HG03378 (cell line): ENCODE results near the gene AUP1.
A peak's percentile ranks its signal among the peaks of the same experiment; 100 is the strongest.
"Not testable (repeated sequence)": the region's sequence is repeated elsewhere in the genome, so short reads cannot be mapped to it uniquely, and the experiment has no call there.

Experiments used
- ATAC-seq: cut with Tn5 transposase; IDR thresholded peaks from one replicate; pipeline ENCODE4 v1.9.1; 2021; ENCODE audit warnings: mild to moderate bottlenecking, moderate library complexity; ENCODE audit not compliant: unreplicated experiment

Gene AUP1

DNA sequence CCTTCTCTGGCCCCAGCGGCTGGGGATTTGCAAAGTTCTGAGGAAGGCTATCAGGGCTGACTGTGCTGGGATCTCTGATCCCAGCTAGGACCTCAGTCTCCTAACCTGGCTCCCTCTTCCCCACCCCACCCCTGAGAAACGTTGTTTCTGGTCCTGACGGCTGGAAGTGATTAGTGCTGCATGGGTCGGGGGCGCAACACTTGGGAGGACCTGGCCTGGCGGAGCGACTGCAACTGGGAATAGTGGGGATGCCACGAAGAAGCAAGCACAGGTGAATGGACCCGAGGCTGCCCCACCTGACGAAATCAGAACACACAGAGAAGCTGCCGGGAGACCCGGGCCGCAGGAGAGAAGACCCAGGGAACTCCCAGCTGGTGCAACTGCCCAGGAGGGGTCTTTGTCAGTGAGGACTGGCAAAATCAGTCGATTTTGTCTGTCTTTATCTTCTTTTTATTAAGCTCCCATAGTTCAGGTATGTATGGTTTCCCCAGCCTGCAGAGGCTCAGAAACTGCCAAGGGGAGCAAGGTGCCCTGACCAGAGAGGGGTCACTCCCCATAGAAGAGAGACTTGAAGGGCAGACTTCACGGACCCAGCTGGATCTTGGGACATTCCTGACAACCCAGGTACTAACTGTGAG is 29.4 kb downstream of the AUP1 start:
- ATAC-seq, result no peak

DNA sequence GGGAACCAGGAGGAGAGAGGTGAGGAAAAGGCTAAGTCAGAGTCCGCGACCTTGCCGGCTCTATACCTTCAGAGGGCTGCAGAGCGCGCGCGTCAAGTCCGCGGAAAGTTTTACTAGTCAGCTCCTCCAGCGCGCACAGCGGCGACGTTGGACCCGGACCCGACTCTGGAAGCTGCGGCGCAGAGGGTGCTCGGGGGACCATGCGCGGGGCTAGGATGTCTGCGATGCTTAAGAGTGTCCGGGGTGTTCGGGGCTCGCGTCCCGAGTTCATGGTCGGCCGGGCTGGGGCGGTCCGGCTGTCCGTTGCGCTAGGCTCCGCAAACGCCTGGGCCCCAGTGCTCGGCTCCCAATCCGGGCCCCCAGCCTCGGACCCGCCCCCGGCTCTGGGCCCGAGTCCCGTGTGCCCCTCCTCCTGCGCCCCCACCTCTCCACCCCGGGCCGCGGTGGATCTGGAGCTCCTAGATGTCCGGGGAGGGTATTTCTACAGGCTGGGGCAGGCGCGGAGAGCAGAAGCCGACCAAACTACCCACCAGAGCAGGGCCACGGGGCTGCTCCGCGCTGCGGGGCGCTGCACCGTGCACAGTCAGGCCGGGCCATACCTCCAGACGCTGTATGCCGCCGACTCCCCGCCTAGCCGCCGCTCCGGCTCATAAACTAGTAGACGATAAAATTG is 30.1 kb downstream of the AUP1 start, which contains the start of gene LBX2:
Gene LBX2 (minus strand): TSS at position 337 of the 673 bp plus-strand sequence. CDS start 66 bp downstream, at position 271.
- ATAC-seq, result no peak

DNA sequence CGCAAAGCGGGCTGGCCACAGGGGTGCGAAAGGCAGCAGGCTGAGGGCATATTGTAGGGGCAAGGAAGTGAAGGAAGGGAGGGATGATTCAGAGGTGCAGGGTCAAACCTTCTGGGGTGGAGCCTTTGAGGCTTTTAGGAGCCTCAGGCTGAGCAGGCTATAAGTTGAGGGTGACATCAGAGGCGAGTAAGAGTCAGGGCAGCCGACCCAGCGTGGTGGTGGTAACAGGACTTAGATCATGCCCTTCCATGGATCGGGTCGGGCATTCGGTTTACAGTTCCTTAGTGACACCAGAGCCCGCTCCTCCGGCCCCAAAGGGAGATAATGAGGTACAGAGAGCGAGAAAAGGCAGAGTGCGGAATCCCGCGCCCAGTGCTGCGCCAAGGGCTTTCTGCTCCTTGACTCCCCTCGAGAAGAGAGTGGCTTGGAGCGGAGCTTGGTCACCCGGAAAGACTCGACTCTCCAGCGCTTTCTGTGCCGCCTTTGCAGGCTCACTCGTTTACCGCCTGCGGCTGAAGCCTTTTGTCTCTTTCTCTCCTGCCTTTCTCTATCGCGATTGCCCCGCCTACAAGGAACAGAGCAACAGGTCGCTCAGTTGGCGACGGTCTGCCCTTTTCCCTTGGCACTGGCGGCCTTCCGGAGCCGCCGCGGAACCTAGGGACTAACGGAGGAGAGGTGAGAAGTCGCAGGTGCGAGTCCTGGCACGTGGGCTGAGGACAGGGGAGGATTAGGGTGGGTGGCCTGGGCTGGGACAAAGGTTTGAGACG is 30.8 kb downstream of the AUP1 start:
- ATAC-seq, result no peak

DNA sequence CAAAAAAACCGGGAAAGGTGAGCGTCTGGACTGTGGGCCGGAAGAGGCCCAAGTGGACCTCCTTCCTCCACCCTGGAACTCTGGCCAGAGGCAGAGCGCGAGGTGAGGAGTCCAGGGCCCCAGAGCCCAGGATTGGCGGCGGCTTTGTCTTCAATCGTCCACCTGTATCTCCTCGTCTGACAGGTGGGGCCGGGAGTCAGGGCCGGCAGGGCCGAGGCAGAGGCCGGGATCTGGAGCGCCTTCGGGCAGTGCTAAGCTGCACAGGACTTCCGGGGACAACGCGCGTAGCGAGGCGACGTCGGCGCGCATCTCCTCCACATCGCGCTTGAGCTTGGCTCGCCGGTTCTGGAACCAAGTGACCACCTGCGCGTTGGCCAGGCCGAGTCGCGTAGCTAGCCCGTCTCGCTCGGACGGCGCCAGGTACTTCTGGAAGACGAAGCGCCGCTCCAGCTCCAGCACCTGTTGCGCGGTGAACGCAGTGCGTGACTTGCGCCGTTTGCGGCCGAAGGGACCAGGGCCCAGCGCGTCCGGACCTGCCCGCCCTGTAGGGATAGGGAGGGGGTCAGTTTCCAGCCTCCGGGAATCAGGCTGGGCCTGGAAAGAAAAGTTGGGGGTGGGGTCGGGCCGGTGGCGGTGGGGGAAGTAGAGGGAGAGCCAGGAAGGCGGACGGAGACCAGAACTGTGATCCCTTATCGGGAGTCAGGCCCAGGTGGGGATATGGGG is 31.6 kb downstream of the AUP1 start:
- ATAC-seq, result no peak

DNA sequence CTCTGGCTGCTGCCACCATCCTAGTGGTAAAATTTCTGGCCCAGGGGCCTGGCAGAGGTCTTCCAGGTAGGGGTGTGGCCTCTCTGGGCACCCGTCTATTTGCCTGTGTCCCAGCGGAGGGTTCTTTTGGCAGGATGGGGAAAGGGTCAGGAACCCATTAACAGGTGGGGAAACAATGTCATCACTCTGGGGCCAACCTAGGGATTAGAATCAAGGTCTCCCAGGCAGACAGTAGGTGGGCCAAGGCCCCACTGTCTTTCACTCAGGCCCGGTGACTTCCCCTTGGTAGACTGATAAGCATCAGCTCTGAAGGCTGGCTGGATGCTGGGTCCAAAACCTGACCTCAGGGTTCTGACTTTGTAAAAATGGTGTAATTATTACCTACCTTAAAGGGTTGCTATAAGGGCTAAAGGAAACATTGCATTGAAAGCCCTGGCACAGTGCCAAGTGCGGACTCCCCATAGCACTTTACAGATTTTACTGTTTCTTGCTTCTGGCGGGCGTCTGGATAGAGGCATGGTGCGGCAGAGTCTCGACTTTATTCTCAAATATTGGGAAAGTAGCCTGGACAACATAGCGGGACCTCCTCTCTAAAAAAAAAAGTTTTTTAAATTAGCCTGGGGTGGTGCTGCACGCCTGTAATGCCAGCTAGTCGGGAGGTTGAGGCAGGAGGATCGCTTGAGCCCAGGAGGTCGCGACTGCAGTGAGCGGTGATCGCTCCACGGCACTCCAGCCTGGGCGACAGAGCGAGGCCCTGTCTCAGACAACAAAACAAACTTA is 32.3 kb downstream of the AUP1 start:
- ATAC-seq, result no peak

DNA sequence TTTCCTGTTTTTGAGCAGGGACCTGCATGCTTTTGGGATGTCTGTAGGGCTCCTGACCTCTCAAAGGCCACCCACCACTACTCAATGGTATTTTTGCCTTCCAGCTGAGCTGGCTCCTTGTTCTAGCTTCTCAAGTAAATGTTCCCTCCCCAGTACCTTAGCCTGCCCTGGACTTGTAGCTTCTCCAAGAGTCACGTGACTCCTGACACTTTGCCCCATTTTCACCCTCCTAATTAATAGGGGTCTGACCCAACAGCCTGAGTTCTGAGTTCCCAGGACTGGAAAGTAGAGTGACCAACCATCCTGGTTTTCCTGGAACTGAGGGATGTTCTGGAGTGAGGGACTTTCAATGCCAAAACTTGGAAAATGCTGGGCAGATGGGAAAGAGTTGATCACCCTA is 34.1 kb downstream of the AUP1 start:
- no peak for ATAC-seq

DNA sequence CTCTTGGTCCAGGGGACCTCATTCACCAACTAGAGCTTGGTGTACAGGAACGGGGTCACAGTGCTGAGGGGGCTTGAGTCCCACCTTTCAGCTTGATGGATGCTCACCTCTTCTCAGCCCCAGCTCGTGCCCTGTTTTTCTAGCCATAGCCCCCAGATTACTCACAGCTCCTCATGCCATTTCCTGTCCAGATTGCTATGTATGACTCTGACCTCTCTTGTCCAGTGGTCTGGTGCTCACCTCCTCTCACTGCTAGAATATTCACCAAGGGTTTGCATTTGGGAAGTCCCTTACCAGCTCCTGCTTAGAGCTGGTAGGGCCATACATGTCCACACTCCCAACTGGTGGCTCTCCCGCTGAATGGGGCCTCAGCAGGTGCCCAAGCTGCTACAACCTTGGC is 36.0 kb downstream of the AUP1 start:
- ATAC-seq, result no peak

DNA sequence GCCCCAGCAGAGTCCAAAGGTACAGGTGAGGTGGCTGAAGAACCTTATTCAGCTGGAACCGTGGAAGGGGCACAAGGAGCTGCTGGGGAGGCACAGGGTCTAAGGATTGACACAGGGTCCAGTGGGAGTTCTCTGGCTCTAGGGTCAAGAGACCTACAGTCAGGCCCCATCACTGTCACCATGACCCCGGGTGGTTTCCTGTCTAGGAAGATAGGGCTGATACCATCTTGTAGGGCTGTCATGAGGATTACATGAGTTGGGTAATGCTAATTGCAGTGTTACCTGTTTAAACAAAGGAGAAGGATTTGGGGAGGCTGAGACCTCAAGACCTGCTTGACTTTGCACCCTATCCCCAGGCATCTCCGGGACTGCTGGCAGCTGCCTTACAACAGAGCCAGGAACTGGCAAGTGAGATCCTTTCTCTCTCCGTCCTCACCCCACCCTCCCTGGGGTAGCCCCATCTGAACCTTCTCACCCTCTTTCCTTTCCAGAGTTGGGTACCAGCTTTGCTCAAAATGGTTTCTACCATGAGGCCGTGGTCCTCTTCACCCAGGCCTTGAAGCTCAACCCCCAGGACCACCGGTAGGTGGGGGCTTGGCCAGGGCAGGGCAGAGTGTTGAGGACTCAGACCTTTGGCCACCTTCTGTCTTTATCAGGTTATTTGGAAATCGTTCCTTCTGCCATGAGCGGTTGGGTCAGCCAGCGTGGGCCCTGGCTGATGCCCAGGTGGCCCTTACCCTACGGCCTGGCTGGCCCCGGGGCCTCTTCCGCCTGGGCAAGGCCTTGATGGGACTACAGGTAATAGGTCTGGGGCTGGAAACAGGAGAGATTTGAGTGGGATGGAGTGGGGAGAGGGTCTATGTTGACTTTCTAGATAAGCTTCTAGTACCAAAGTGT is 37.6 kb downstream of the AUP1 start:
- ATAC-seq, result no peak

DNA sequence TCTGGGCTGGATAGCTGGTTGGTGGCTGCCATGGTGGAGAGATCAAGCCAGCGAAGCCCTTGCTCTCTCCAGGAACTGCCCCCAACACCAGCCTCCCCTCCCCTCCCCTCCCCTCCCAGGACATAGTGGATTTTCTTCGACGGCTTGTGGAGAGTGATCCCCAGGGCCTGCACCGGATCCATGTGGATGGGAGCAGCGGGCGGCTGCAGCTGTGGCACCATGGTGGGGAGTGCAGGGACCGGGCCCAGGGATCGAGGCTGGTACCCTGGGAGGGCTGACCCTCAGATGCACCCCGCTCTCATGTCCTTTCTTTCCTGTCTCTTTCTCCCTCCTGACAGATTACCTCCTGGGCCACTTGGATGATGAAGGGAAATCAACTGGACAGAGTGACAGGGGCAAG is 39.6 kb downstream of the AUP1 start:
- ATAC-seq, result no peak

DNA sequence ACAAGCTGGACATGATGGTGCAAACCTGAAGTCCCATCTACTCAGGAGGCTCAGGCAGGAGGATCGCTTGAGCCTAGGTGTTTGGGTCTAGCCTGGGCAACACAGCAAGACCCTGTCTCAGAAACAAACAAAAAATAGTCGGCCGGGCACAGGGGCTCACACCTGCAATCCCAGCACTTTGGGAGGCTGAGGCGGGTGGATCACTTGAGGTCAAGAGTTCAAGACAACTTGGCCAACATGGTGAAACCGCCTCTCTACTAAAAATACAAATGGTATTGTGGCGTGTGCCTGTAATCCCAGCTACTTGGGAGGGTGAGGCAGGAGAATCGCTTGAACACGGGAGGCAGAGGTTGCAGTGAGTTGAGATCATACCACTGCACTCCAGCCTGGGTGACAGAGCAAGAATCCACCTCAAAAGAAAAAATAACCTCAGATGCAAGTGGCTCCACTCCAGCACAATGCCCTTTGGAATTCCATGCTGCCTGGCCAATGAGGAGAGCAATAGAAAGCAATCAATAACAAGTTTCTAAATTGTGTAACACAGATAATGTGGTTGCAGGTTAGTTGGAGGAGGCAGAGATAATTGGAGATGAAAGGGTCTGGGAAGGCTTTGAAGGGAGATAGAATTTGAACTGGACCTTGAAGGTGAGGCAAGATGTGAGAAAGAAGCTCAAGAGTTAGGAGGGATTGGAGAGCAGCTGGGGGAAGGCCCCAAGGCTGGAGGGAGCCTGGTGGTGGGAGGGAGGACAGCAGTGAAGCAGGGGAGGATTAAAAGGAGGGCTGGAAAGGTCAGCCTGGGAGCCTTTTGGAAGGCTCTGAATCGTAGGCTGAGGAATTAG is 40.6 kb downstream of the AUP1 start:
- ATAC-seq, result no peak

DNA sequence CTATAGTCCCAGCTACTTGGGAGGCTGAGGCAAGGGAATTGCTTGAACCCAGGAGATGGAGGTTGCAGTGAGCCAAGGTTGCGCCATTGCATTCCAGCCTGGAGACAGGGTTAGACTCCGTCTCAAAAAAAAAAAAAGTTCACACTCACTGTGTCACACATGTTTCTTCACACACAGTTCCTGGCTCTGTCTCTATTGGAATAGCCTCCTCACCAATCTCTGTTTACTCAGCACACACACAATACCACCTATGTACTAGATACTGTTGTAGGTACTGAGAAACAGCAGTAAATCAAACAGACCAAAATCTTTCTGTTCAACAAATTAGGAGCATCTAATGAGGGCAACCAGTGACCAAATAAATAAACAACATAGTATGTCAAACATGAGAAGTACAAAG is 43.4 kb downstream of the AUP1 start:
- ATAC-seq, result no peak

DNA sequence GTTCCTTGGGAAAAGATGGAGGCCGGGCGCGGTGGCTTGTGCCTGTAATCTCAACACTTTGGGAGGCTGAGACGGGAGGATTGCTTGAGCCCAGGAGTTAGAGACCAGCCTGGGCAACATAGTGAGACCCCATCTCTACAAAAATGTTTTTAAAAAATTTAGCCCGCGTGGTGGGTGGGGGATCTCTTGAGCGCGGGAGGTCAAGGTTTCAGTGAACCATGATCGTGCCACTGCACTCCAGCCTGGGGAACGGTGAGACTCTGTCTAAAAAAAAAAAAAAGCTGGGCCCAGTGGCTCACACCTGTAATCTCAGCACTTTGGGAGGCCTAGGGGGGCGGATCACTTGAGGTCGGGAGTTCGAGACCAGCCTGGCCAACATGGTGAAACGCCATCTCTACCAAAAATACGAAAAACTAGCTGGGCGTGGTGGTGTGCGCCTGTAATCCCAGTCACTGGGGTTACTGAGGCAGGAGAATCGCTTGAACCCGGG is 45.8 kb downstream of the AUP1 start:
- ATAC-seq, result not testable (repeated sequence)

DNA sequence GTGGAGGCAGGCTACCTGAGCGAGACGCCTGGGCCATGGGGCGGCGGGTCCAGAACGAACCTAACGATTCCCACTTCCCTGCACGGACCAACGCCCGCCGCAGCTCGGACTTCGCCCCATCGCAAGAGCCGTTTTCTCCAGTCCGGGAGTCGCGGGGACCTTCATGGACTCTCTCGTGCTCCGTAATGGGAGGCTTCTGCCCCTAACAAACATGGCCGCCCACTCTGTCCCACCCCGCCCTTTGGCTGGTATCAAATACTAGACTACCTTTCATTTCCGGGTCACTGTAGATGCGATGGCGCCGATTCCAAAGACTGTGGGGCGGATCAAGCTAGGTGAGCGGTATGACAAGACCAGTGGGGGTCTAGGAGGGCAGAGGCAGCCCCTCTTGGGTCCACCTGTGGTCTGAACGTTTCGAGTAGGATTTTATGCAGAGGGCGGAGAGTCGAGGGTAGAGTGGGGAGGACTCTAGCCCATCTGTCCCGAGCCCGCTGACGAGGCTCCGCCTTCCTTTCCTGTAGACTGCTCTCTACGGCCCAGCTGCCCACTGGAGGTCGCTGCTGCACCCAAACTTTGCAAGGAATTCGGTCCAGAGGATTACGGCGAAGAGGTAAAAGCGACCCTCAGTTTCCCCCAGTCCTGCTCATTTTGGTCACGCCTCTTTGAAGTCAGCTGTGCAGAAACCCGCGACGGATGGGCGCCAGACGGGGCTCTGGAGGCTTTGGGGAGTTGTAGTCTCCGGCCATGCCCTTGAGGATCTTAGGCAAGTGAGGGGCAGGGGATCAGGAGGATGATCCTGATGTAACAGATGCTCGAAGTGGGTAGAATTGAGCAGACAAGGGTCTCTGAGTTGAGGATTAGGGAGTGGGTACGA is 46.5 kb downstream of the AUP1 start, which contains the start of the genes CCDC142 and TTC31:
Gene CCDC142 (minus strand): TSS at position 198 of the 874 bp plus-strand sequence. CDS start 161 bp downstream, at position 37.
Gene TTC31 (plus strand): TSS at position 281 of the 874 bp plus-strand sequence. CDS start 15 bp downstream, at position 296.
- peak; percentile 88 for ATAC-seq

DNA sequence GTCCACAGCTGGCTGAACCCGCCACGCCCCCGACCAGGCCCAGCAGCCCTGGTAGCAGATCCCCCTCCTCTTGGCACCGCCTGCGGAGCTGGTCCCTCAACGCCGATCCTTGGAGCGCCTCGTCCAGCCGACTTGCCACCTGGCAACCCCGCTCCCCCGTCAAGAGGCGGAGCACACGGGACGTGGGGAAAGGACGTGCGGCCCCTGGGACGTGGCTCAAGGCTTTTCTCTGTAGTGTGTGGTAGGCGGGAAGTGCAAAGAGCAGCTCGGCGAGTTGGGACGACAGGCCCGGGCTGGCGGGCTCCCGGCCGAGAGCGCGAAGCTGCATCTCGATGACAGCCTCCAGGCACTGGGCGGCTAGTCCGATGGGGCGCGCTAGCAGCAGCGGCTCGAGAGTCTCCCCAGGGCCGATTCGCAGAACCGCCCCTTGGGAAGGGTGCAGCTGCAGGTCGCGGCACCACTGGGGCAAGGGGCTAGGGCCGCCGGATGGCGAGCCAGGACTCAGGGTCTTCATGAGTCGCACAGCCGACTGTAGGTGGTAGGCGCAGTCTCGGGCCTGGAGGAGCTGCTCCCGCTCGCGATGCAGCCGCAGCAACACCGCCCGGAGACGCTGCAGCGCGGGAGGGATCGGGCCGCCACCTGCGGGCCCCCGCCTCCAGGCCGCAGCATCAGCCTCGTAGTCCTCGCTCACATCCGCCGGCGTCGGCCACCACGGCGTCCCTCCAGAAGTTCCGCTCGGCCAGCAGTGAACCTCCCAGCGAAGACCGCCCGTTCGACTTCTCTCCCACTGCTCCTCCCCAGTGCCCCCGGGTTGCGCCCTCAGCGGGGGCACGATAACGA is 47.3 kb downstream of the AUP1 start:
- peak; percentile 30 for ATAC-seq

DNA sequence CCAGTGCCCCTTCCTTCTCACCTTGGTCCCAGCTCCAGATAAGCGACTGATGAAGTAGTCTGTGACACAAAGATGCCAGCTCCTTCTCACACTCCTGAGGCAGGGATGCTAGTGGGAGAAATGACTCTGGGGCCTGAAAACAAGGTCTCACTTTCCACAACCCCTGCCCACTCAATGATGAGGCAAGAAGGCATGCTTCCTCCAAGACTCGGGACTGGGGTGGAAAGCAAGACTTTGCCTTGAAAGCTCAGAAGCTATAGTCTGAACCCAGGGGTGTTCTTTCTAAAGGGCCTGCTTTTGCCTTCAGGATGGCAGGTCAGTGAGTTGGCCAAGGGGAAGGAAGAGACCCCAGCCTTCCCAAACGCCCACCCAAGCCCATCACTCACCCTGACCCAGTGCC is 48.1 kb downstream of the AUP1 start:
- no peak for ATAC-seq
